ENCODE data around the gene UBASH3B. TPM values are rescaled to one million over a fixed set of nuclear protein-coding genes. Genes with fewer than 3 reads are reported as not detected.

UBASH3B gene
- total RNA-seq, 1 experiment from 2014 or later, result 10.3 TPM

- Mint-ChIP-seq H3K4me3 (ENCODE audit: unreplicated experiment) (no peak overlapping the region), H3K36me3 (ENCODE audit: insufficient read depth, unreplicated experiment) (no peaks in the 10 kb centered on the region), H3K4me1 (ENCODE audit: insufficient read depth, unreplicated experiment) (peaks cover 5% of the 10 kb centered on the region), H3K27ac (ENCODE audit: low read depth, unreplicated experiment) (no peak overlapping the region), H3K27me3 (ENCODE audit: insufficient read depth, unreplicated experiment) (no peaks in the 10 kb centered on the region), H3K9me3 (ENCODE audit: unreplicated experiment) (no peaks in the 10 kb centered on the region)
- ChIA-PET POLR2A (interaction anchor here (0.7 to 1.0 kb wide), 2 partner anchors 10 to 100 kb away, joined by 4 read pairs; partner anchors contain the start of gene UBASH3B), CTCF (interaction anchor here (0.6 to 2.7 kb wide), 9 partner anchors 10 to 123 kb away, joined by 3 to 17 read pairs (median 4); no protein-coding TSS in a partner anchor)
- DNase-seq (ENCODE audit: unreplicated experiment), result no peak
- no peak for TF ChIP-seq CTCF (IDR thresholded peaks at IDR 0.05; ENCODE audit: unreplicated experiment)
- BruUV-seq (replicated peaks), result no TSS peak
- intact Hi-C loops (cut with micrococcal nuclease), result no loop called here
These were observed 99.9 kb downstream of the UBASH3B start for GRCh38 chr11:122755409-122755808.

GRCh38 chr11:122755941-122756340 lies 100.4 kb downstream of the UBASH3B start:
- Mint-ChIP-seq H3K27me3 (ENCODE audit: insufficient read depth, unreplicated experiment) (no peaks in the 10 kb centered on the region), H3K36me3 (ENCODE audit: insufficient read depth, unreplicated experiment) (no peaks in the 10 kb centered on the region), H3K4me3 (ENCODE audit: unreplicated experiment) (no peak overlapping the region), H3K4me1 (ENCODE audit: insufficient read depth, unreplicated experiment) (peaks cover 5% of the 10 kb centered on the region), H3K9me3 (ENCODE audit: unreplicated experiment) (no peaks in the 10 kb centered on the region), H3K27ac (ENCODE audit: low read depth, unreplicated experiment) (no peak overlapping the region)
- no peak for TF ChIP-seq CTCF (IDR thresholded peaks at IDR 0.05; ENCODE audit: unreplicated experiment)
- BruUV-seq (replicated peaks), result no TSS peak
- CTCF ChIA-PET, result interaction anchor here (0.6 to 2.7 kb wide), 6 partner anchors 26 to 141 kb away, joined by 3 to 17 read pairs (median 4); no protein-coding TSS in a partner anchor
- no peak for DNase-seq (ENCODE audit: unreplicated experiment)
- POLR2A ChIA-PET, result interaction anchor here (0.7 to 1.0 kb wide), 2 partner anchors 10 to 101 kb away, joined by 4 read pairs; partner anchors contain the start of gene UBASH3B
- intact Hi-C loops (cut with micrococcal nuclease), result no loop called here

- no peak for DNase-seq (ENCODE audit: unreplicated experiment)
- ChIA-PET CTCF (interaction anchor here (0.6 to 2.7 kb wide), 5 partner anchors 26 to 141 kb away, joined by 3 to 17 read pairs (median 3); no protein-coding TSS in a partner anchor), POLR2A (interaction anchor here (1.0 kb wide), 1 partner anchor 101 kb away, joined by 4 read pairs; the partner anchor contains the start of gene UBASH3B)
- no peak overlapping the region for H3K4me3 Mint-ChIP-seq (ENCODE audit: unreplicated experiment)
- no peaks in the 10 kb centered on the region for H3K36me3 Mint-ChIP-seq (ENCODE audit: insufficient read depth, unreplicated experiment)
- intact Hi-C loops (cut with micrococcal nuclease), result no loop called here
- TF ChIP-seq CTCF (IDR thresholded peaks at IDR 0.05; ENCODE audit: unreplicated experiment), result no peak
- H3K4me1 Mint-ChIP-seq (ENCODE audit: insufficient read depth, unreplicated experiment), result peaks cover 5% of the 10 kb centered on the region
- no peak overlapping the region for H3K27ac Mint-ChIP-seq (ENCODE audit: low read depth, unreplicated experiment)
- BruUV-seq (replicated peaks), result no TSS peak
- H3K27me3 Mint-ChIP-seq (ENCODE audit: insufficient read depth, unreplicated experiment), result no peaks in the 10 kb centered on the region
- H3K9me3 Mint-ChIP-seq (ENCODE audit: unreplicated experiment), result no peaks in the 10 kb centered on the region
These were observed 100.9 kb downstream of the UBASH3B start for GRCh38 chr11:122756417-122756816.

GRCh38 chr11:122757201-122757600 lies 101.7 kb downstream of the UBASH3B start:
- no peak for DNase-seq (ENCODE audit: unreplicated experiment)
- intact Hi-C loops (cut with micrococcal nuclease), result no loop called here
- H3K27ac Mint-ChIP-seq (ENCODE audit: low read depth, unreplicated experiment), result no peak overlapping the region
- no peaks in the 10 kb centered on the region for H3K9me3 Mint-ChIP-seq (ENCODE audit: unreplicated experiment)
- no peaks in the 10 kb centered on the region for H3K27me3 Mint-ChIP-seq (ENCODE audit: insufficient read depth, unreplicated experiment)
- POLR2A ChIA-PET, result no interaction called here
- no peaks in the 10 kb centered on the region for H3K36me3 Mint-ChIP-seq (ENCODE audit: insufficient read depth, unreplicated experiment)
- no peak overlapping the region for H3K4me3 Mint-ChIP-seq (ENCODE audit: unreplicated experiment)
- TF ChIP-seq CTCF (IDR thresholded peaks at IDR 0.05; ENCODE audit: unreplicated experiment), result no peak
- H3K4me1 Mint-ChIP-seq (ENCODE audit: insufficient read depth, unreplicated experiment), result peaks cover 5% of the 10 kb centered on the region
- BruUV-seq (replicated peaks), result no TSS peak
- CTCF ChIA-PET, result interaction anchor here (0.9 kb wide), 1 partner anchor 129 kb away, joined by 3 read pairs; no protein-coding TSS in a partner anchor
